SK-N-SH treated with all-trans-retinoic acid at 6 μM for 48 hours (cell line): ENCODE data around the gene NUP93.

ENCODE experiments used
- ATAC-seq: fragments of 200-7000 bp; cut with Tn5 transposase; 3 replicates; pipeline ENCODE4 v1.9.1; 2020; ENCODE audit warnings: mild to moderate bottlenecking, moderate library complexity
- ARNTL ChIP-seq: fragments of 450-650 bp; formaldehyde crosslinking; IDR thresholded peaks from 2 replicates; pipeline ENCODE4 v1.5.0; 2020; ENCODE audit warnings: low read depth, mild to moderate bottlenecking, moderate library complexity, borderline replicate concordance
- BACH2 ChIP-seq: fragments of 250-450 bp; sonication (Bioruptor Pico); IDR thresholded peaks from 2 replicates; pipeline ENCODE4 v1.9.0; 2021; ENCODE audit warnings: mild to moderate bottlenecking, borderline replicate concordance
- CREB5 ChIP-seq: fragments of 250-450 bp; sonication (Bioruptor Pico); IDR thresholded peaks from 2 replicates; pipeline ENCODE4 v1.5.1; 2020; ENCODE audit warnings: low read depth, mild to moderate bottlenecking, moderate library complexity
- CSDC2 ChIP-seq: fragments of 250-450 bp; sonication (Bioruptor Pico); IDR thresholded peaks from 2 replicates; pipeline ENCODE4 v1.5.0; 2020; ENCODE audit warnings: mild to moderate bottlenecking, moderate library complexity
- CSRNP3 ChIP-seq: fragments of 250-450 bp; sonication (Bioruptor Pico); IDR thresholded peaks from 2 replicates; pipeline ENCODE4 v1.5.1; 2021; ENCODE audit warnings: mild to moderate bottlenecking, moderate library complexity
- ESRRG ChIP-seq: fragments of 250-450 bp; sonication (Bioruptor Pico); IDR thresholded peaks from 2 replicates; pipeline ENCODE4 v1.6.1; 2021; ENCODE audit warnings: mild to moderate bottlenecking
- GLIS3 ChIP-seq: fragments of 250-450 bp; sonication (Bioruptor Pico); IDR thresholded peaks from 2 replicates; pipeline ENCODE4 v1.5.0; 2020; ENCODE audit warnings: mild to moderate bottlenecking, moderate library complexity
- ISL1 ChIP-seq: fragments of 250-450 bp; sonication (Bioruptor Pico); IDR thresholded peaks from 2 replicates; pipeline ENCODE4 v2.1.2; 2022; ENCODE audit warnings: mild to moderate bottlenecking, moderate library complexity
- OSR1 ChIP-seq: fragments of 250-450 bp; sonication (Bioruptor Pico); IDR thresholded peaks from 2 replicates; pipeline ENCODE4 v1.8.0; 2022; ENCODE audit warnings: moderate library complexity, mild to moderate bottlenecking, inconsistent platforms
- PATZ1 ChIP-seq: fragments of 250-450 bp; sonication (Bioruptor Pico); IDR thresholded peaks from 2 replicates; pipeline ENCODE4 v1.8.0; 2020; ENCODE audit warnings: mild to moderate bottlenecking, moderate library complexity, borderline replicate concordance
- POU6F1 ChIP-seq: fragments of 250-450 bp; sonication (Bioruptor Pico); IDR thresholded peaks from 2 replicates; pipeline ENCODE4 v1.8.0; 2021; ENCODE audit warnings: low read depth, mild to moderate bottlenecking, moderate library complexity, borderline replicate concordance
- PPARA ChIP-seq: fragments of 250-450 bp; sonication (Bioruptor Pico); IDR thresholded peaks from 2 replicates; pipeline ENCODE4 v1.5.0; 2020; ENCODE audit warnings: mild to moderate bottlenecking, borderline replicate concordance
- RARB ChIP-seq: fragments of 250-450 bp; sonication (Bioruptor Pico); IDR thresholded peaks from 2 replicates; pipeline ENCODE4 v1.8.0; 2021; ENCODE audit warnings: mild to moderate bottlenecking, moderate library complexity
- SNAI2 ChIP-seq: fragments of 250-450 bp; sonication (Bioruptor Pico); IDR thresholded peaks from 2 replicates; pipeline ENCODE4 v1.5.0; 2020; ENCODE audit warnings: mild to moderate bottlenecking, moderate library complexity
- TCF4 ChIP-seq: fragments of 250-450 bp; sonication (Bioruptor Pico); IDR thresholded peaks from 2 replicates; pipeline ENCODE4 v1.8.0; 2021; ENCODE audit warnings: mild to moderate bottlenecking, moderate library complexity, borderline replicate concordance
- TOX ChIP-seq: fragments of 250-450 bp; sonication (Bioruptor Pico); IDR thresholded peaks from 2 replicates; pipeline ENCODE4 v1.8.0; 2021; ENCODE audit warnings: mild to moderate bottlenecking, moderate library complexity, borderline replicate concordance
- ZC3H10 ChIP-seq: fragments of 250-450 bp; sonication (Bioruptor Pico); IDR thresholded peaks from 2 replicates; pipeline ENCODE4 v1.5.1; 2021; ENCODE audit warnings: mild to moderate bottlenecking, moderate library complexity
- ZFP3 ChIP-seq: fragments of 250-450 bp; sonication (Bioruptor Pico); IDR thresholded peaks from 2 replicates; pipeline ENCODE4 v1.5.0; 2020; ENCODE audit warnings: mild to moderate bottlenecking, moderate library complexity
- ZFP30 ChIP-seq: fragments of 450-650 bp; formaldehyde crosslinking; IDR thresholded peaks from 2 replicates; pipeline ENCODE4 v1.5.0; 2022; ENCODE audit warnings: mild to moderate bottlenecking, moderate library complexity
- ZNF565 ChIP-seq: fragments of 450-650 bp; formaldehyde crosslinking; conservative IDR thresholded peaks from 2 replicates; pipeline ENCODE4 v1.5.0; 2020; ENCODE audit warnings: low read depth, mild to moderate bottlenecking, moderate library complexity
- ZNF70 ChIP-seq: fragments of 450-650 bp; formaldehyde crosslinking; IDR thresholded peaks from 2 replicates; pipeline ENCODE4 v1.5.0; 2020; ENCODE audit warnings: mild to moderate bottlenecking, moderate library complexity
- ZNF8 ChIP-seq: fragments of 450-650 bp; formaldehyde crosslinking; IDR thresholded peaks from 2 replicates; pipeline ENCODE4 v1.5.0; 2020; ENCODE audit warnings: mild to moderate bottlenecking, moderate library complexity

The NUP93 gene

GRCh38 chr16:56769677-56770076 lies 39.7 kb downstream of the NUP93 start:
- ATAC-seq: no peak
- TF ChIP-seq CSDC2 (CRISPR knock-in tag) (no peak), ISL1 (CRISPR knock-in tag) (peak; percentile 67)

- ATAC-seq: no peak; the same call in 2 of the 3 replicates
- TF ChIP-seq ARNTL (CRISPR knock-in tag) (no peak), ZNF8 (CRISPR knock-in tag) (no peak), ZFP30 (CRISPR knock-in tag) (no peak), ZC3H10 (CRISPR knock-in tag) (no peak), ZFP3 (CRISPR knock-in tag) (no peak), PATZ1 (no peak), OSR1 (CRISPR knock-in tag) (no peak), POU6F1 (CRISPR knock-in tag) (no peak), RARB (no peak), PPARA (CRISPR knock-in tag) (no peak), CREB5 (CRISPR knock-in tag) (no peak), BACH2 (CRISPR knock-in tag) (no peak), ESRRG (CRISPR knock-in tag) (no peak), TCF4 (CRISPR knock-in tag) (no peak), GLIS3 (CRISPR knock-in tag) (no peak)
- TF ChIP-seq, all 23 proteins: peak for 0
Observed at GRCh38 chr16:56771558-56772279, 41.8 kb downstream of the NUP93 start.

GRCh38 chr16:56773532-56773931 lies 43.6 kb downstream of the NUP93 start:
- no peak for TF ChIP-seq TCF4 (CRISPR knock-in tag)
- TF ChIP-seq ZFP3 (CRISPR knock-in tag): no peak
- no peak for TF ChIP-seq PATZ1
- no peak for TF ChIP-seq SNAI2
- TF ChIP-seq ZFP30 (CRISPR knock-in tag): no peak
- no peak for TF ChIP-seq ESRRG (CRISPR knock-in tag)
- no peak for TF ChIP-seq OSR1 (CRISPR knock-in tag)
- no peak for ATAC-seq

GRCh38 chr16:56774016-56774680 lies 44.2 kb downstream of the NUP93 start:
- TF ChIP-seq ARNTL (CRISPR knock-in tag): no peak
- no peak for TF ChIP-seq ZNF70 (CRISPR knock-in tag)
- no peak for TF ChIP-seq CSRNP3 (CRISPR knock-in tag)
- no peak for TF ChIP-seq ISL1 (CRISPR knock-in tag)
- TF ChIP-seq ZNF8 (CRISPR knock-in tag): no peak
- TF ChIP-seq ZNF565 (CRISPR knock-in tag): no peak
- TF ChIP-seq TOX: no peak
- TF ChIP-seq RARB: no peak
- TF ChIP-seq SNAI2: no peak
- no peak for TF ChIP-seq BACH2 (CRISPR knock-in tag)
- no peak for TF ChIP-seq CSDC2 (CRISPR knock-in tag)
- no peak for TF ChIP-seq ZFP30 (CRISPR knock-in tag)
- TF ChIP-seq POU6F1 (CRISPR knock-in tag): no peak
- no peak for TF ChIP-seq TCF4 (CRISPR knock-in tag)
- no peak for TF ChIP-seq ZFP3 (CRISPR knock-in tag)
- TF ChIP-seq GLIS3 (CRISPR knock-in tag): no peak

More at GRCh38 chr16:56774016-56774680, 44.2 kb downstream of the NUP93 start:
- no peak for ATAC-seq
